ENCODE results near the gene HDAC3.

The HDAC3 gene

DNA sequence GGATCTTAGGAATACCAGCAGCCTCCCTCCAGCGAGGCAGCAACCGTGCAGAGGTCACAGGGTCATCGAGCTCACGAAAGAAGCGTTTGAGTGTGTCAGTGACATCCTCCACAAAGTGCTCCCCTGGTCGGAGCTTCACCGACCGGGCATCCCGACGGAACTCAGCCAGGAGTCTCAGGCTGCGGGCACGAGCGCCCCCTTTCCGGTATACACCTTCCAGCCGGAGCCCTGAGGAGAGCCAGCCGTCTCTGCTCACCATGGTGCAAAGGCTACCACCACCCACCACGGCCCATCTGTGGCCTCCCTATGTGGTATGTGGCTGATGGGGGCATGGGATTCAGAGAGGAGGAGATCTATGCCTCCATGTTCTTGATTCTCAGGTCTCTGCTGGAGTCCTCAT lies 25.4 kb upstream of the HDAC3 start:
- no peak for DNase-seq (ENCODE audit: low read depth in 1 of 2, low spot score in 1 of 2)

DNA sequence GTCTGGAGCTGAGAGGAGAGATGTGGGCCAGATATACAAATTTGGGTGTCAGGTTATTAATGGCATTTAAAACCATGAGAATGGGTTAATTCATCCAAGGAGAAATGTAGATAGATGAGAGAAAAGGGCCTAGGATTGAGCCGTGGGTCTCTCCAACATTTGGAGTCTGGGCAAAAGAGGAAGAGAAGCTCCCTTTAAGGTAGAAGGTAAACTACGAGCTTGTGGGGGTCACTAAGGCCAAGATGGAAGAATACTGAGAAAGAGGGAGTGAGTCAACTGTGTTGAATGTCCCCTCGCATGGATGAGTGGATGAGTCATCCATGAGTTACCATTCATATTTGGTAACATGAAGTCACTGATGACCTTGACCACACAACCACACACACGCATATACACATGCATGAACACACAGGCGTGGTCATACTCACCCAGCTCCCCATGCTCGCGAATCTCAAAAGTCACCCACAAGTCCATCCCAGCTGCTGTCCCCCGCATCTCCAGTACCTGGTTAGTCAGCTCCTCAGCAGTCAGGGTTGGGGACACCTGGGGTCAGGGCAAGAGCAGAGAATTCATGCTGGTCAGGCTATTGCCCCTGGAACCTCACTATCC lies 21.4 kb upstream of the HDAC3 start:
- no peak for DNase-seq (ENCODE audit: low read depth in 1 of 2, low spot score in 1 of 2)

DNA sequence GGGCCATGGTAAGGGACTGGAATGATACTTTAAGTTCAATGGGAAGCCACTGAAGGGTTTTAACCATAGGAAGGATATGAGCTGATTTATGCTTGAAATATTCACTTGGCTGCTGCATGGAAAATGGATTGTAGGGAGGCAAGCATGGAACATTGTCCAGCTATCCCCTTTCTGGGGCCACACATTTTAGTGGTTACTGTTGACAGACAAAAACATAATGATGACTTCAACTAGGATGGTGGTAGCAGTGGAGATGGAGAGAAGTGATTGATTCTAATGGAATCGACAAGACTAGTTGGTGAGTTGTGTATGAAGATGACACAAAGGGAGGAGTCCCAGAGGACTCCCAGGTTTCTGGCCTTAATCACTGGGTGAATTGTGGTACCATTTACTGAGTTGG lies 20.8 kb upstream of the HDAC3 start:
- no peak for DNase-seq (ENCODE audit: low read depth in 1 of 2, low spot score in 1 of 2)

DNA sequence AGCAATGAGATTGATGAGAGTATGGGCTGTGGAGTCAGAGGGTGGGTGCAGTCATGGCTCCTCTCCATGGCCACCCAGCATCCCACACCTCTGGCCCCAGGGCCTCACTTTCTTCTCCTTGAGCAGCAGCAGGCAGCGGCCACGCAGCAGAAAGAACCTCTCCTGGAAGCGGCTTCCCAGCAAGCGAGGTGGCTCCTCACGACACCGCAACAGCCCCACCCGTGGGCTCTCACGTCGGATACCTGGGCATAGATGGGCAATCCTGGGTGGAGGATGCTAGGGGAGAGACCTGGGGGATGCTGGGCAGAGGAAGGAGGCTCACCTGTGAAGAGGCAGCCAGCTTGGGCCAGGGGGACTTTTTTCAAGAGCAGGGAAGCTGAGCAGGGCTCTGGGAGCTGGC lies 19.7 kb upstream of the HDAC3 start:
- no peak for DNase-seq (ENCODE audit: low read depth in 1 of 2, low spot score in 1 of 2)

DNA sequence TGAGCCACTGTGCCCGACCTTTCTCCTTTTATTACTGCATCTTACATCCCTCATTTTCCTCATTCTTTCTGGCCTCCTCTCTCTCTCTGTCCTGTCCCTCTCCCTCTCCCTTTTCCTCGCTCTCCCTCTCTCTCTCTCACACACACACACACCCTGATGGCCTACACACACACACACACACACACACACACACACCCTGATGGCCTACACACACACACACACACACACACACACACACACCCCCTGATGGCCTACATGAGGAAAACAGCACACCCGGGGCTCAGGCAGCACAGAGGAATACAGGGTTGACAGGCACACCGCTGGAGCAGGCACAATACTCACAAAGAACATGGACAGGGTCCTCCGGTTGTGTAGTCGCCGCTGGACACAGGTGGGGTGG lies 18.4 kb upstream of the HDAC3 start:
- DNase-seq (ENCODE audit: low read depth in 1 of 2, low spot score in 1 of 2): no peak

DNA sequence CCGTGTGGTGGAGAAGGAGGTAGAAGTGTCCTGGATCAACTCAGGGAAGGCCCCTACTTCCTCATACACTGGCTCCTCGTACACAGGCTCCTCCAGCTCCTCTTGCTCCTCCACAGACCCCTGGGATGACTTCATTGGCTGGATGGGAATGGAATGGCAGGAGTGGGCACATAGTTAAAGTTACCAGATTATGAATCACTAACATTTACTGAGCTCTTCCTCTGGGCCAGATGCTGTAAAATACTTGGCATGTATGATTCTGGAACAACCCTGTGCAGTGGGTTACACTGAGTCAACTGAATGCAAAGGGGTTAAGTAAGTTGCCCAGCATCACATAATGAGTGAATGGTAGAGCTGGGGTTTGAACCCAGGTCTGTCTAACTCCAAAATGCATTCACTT lies 17.6 kb upstream of the HDAC3 start:
- no peak for DNase-seq (ENCODE audit: low read depth in 1 of 2, low spot score in 1 of 2)

DNA sequence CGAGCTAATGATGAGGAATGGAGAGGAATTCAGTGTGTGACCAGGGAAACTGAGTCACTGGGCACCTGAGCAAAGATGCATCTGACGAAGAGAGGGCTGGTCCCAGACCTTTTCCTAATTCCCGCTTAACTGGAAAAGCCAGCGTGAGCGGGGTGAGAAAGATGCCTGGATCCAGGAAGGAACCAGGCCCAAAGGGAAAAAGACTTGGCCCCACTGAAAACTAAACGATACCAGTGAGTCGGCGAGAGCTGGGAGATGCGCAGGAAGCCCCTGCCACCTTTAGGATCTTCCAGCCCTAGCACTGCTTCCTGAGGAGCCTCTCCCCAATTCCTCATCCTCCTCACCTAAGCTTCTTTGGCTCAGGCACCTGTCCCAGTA lies 15.1 kb upstream of the HDAC3 start:
- no peak for DNase-seq (ENCODE audit: low read depth in 1 of 2, low spot score in 1 of 2)

DNA sequence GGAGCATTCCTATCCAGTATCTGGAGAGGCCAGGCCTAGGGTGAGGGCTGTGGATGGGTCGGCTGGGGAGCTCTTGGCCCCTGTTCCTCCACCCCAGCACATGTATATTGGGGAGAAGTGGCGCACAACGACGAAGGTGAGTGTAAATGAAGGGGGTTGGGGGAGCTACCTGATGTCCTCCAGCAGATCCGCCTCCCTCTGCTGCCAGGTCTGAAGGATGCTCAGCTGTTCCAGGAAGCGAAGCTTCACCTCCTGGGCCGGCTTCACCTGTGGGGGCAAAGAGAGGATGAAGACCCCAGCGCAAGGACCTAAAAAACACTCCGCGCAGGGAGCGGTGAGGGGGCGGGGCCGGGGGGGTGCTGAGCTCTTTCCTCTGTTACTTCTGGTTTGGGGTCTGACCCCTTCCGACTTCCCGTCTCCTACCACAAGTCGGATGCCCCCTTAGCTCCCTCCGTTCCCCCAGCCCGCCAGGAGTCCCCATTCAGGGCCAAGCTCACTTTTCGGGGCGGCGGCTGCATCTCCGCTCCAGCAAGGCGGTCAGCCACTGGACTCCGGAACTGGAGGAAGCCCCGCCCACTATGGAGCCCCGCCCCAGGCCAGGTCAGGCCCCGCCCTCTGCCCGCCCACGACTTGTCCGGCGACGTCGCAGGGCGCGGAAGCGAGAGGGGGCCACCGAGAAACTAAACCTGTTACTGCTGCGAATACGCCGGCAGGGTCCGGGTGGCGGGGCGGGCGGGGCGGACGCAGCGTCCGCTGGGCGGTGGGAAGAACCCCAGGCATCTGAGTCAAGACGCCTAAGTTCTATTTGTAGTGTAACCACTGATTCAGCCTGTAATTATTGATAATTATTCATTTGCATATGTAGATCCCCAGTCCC lies 14.4 kb upstream of the HDAC3 start, which contains the start of gene FCHSD1:
TSS of gene FCHSD1 (minus strand) at position 568 of the 877 bp plus-strand sequence. CDS start at position 518, 50 bp downstream.
- DNase-seq (ENCODE audit: low read depth in 1 of 2, low spot score in 1 of 2): peak; percentile 65 to 75

DNA sequence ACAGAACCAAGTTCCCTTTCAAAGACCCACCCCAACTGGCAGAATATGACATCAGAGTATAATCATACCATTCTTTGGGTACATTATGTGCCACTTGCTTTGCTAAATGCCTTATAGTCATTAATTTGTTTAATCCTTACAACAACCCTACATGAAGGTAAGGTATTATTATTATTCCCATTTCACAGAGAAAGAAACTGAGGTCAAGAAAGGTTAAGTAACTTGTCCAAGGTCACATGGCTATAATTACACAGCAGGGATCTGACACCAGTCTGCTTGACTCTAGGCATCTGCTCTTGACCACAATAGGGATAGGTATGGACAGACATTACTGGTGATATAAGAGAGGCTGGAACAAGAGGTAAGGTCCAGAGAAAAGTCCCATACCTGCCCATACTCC lies 13.3 kb upstream of the HDAC3 start:
- DNase-seq (ENCODE audit: low read depth in 1 of 2, low spot score in 1 of 2): no peak

DNA sequence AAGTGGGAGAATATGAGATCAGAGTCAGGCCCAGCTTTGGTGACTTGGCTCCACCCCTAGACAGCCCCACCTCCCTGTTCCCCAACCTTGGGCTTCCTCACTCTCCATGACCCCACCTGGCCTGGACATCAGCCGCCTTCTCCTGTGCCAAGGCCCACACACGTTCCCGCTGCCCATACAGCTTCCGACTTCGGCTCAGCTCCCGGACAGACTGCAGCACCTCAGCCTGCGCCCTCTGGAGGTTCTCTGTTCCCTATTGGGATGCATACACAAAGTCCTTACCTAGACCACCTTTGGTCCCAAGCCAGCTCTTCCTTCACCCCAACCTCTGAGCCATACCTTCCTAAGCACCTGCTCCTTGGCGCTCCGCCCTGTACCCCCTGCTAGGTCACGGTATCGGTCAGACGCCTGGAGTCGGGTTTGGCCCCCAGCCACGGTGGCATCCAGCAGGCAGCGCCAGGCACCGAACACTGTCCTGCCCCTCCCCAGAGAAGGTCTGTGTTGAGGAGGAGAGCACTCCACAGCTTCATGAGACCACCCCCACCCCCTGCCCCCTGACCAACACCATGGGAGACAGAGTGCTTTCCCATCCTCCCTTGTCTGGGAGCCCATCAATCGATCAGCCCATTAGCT lies 12.5 kb upstream of the HDAC3 start:
- DNase-seq (ENCODE audit: low read depth in 1 of 2, low spot score in 1 of 2): no peak

DNA sequence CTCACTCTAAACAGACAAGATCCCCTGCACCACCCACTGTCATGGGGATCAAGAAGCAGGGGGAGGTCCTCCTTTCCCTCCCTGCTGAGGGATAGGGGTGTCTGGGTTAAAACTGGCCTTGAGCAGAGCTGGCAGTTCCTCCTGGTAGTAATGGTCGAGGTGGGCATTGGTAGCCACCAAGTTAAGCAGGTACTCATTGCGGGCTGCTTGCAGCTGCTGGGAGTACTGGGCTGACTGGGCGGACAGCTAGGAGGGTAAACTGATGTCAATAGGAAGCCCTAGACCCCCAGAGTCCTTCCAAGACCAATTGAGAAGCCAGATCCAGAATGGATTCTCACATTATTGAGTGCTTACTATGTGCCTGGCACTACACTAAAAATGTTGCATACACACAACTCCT lies 11.2 kb upstream of the HDAC3 start:
- no peak for DNase-seq (ENCODE audit: low read depth in 1 of 2, low spot score in 1 of 2)

DNA sequence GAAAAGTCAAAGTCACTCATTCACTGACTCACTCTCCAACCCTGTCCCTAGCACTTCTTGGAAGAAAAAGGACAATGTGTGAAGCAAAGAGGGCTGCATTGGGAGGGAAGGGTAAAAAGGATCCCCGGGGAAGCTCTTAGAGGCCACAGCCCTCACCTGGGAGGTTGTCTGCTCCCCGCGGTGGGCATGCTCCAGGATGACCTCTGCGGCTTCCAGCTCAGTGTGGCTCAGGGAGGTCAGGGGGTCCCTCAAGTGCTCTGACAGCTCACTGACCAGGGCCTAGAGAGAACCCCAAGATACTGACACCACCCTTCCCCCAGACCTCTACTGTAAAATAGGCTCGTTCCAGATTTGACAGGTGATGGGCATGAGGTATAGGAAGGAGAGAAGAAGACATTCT lies 10.6 kb upstream of the HDAC3 start:
- DNase-seq (ENCODE audit: low read depth in 1 of 2, low spot score in 1 of 2): no peak

DNA sequence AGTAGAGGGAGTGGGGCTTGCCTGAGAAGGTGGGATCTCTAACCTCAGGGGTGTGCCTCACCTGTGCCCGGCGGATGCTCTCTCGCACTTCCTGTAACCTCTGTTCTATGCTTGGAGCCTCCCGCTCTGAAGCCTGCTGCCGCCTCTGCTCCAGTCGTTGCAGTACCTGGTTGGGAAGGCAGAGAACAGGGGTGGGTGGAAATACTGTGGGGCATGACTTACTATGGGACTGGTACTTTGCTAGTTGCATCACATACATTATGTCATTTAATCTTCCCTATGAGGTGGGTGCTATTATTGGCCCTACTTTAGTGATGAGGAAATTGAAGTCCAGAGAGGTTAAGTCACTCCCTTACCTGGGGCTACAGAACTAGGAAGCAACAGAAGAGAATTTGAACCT lies 9.4 kb upstream of the HDAC3 start:
- DNase-seq (ENCODE audit: low read depth in 1 of 2, low spot score in 1 of 2): no peak

DNA sequence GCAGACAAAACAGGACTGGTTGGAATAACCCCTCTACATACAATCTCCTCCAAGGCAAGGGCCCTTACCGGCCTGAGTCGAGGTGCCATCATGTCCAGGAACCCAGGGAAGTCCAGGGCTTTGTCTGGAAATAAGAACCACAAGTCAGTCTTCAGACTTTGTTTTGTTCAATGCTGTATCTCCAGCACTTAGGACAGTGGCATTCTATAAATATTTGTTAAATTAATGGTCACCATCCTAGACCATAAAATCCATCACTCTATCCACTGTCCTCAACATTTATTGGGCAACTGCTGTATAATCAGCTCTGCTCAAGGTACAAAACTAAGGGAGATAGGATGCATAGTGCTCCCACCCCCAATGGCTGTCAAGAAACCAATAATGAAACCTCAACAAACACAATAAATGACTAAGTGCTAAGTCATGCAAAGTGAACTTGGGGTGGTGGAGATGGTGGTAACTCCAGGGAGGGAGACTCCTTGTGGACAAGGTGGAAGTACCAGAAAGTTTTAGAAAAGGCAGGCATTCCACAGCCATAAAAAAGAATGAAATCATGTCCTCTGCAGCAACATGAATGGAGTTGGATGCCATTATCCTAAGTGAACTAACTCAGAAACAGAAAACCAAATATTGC lies 5.1 kb upstream of the HDAC3 start:
- DNase-seq (ENCODE audit: low read depth in 1 of 2, low spot score in 1 of 2): peak in 1 of 2 donors; percentile 26

DNA sequence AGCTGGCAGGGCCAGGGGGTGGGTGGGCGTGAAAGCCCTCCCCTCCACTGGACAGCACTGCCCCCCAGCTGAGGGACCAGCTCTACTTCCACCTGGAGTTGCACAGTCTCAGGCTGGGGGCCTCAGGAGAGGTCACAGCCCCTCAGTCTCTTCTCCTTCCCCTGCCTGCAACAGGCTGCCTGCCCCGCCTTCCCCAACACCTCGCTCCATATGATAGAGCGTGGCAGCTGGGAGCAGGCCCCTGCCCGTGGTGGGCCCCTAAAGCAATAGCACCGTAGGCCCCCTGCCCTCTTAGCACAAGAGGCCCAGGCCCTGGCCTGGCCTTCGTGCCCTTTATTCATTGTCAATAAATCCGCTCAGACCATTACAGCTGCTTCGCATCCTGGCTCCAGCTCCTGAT lies 4.0 kb upstream of the HDAC3 start:
- DNase-seq (ENCODE audit: low read depth in 1 of 2, low spot score in 1 of 2): no peak

DNA sequence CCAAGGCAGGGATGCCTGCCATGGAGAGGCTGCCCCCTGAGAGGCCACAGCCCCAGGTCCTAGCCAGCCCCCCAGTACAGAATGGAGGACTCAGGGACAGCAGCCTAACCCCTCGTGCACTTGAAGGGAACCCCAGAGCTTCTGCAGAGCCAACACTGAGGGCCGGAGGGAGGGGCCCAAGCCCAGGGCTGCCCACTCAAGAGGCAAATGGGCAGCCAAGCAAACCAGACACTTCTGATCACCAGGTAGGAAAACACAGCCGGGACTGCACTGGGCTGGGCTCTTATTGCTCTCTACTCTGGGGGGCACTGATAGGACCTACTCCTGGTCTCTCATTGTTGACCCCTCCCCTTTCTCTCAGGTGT lies 3.4 kb upstream of the HDAC3 start:
- DNase-seq (ENCODE audit: low read depth in 1 of 2, low spot score in 1 of 2): no peak

DNA sequence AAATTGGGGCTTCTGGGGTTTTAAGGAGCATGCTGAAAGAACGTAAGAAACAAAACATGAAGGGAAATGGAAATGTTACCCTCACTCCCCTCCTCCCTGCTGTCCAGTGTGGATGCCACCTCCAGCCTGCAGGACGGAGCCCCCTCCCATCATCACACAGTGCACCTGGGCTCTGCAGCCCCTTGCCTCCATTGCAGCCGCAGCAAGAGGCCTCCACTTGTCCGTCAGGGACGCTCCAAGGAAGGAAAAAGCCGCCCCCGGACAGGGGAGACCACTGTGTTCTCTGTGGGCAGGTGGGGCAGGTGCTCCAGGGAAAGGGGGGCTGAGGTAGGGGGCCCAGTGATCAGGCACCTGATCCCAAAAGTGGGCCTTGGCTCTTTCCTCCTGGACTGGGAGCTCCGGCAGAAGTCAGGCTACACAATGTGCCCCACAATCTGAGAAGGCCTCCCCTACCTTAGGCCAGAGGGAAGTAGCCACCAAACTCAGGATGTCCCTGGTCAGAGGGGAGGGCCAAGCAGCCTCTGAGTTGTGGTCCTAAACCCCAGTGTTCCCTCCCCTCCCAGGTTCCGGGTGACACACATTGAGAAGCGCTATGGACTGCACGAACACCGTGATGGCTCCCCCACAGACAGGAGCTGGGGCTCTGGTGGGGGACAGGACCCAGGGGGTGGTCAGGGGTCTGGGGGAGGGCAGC lies 2.9 kb upstream of the HDAC3 start:
- no peak for DNase-seq (ENCODE audit: low read depth in 1 of 2, low spot score in 1 of 2)

DNA sequence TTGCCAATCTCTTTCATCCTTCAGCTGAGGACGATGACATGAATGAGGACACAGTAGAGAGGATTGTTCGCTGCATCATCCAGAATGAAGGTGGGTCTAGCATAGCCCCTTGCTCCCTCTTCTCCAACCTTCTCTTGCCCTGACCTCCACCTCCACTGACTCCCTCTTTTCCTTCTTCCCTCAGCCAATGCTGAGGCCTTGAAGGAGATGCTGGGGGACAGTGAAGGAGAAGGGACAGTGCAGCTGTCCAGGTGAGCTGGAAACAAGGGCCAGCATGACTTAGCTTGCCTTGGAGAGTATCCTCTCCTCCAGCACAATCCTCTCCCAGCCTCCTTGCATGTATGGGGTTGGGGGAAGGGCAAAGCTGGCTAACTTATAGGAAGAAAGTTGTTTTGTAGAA lies 2.1 kb upstream of the HDAC3 start:
- DNase-seq (ENCODE audit: low read depth in 1 of 2, low spot score in 1 of 2): no peak

DNA sequence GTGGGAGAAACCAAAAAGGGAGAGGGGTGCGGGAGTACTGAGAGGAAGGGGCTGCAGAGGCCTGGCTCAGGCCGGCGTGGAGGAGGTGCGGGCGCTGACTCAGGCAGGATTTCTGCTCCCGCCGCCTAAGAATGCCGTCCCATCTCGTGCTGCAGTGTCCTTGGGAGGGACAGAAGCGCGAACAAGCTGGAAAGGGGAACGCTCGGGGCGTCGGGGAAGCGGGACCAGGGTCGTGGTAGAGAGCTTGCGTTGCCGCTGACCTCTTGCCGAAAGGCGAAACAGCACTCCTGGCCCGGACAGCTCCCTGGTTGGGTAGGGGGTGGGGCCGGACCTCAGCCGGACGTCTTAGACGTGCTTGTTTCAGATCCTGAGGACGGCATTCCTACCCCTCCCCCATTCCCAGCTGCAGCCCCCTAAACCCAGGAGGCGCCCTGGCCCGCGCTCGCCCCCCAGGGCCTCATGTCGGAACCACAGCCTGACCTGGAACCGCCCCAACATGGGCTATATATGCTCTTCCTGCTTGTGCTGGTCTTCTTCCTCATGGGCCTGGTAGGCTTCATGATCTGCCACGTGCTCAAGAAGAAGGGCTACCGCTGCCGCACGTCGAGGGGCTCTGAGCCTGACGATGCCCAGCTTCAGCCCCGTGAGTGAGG lies 1.2 kb upstream of the HDAC3 start:
- DNase-seq (ENCODE audit: low read depth in 1 of 2, low spot score in 1 of 2): peak; percentile 20 to 29

DNA sequence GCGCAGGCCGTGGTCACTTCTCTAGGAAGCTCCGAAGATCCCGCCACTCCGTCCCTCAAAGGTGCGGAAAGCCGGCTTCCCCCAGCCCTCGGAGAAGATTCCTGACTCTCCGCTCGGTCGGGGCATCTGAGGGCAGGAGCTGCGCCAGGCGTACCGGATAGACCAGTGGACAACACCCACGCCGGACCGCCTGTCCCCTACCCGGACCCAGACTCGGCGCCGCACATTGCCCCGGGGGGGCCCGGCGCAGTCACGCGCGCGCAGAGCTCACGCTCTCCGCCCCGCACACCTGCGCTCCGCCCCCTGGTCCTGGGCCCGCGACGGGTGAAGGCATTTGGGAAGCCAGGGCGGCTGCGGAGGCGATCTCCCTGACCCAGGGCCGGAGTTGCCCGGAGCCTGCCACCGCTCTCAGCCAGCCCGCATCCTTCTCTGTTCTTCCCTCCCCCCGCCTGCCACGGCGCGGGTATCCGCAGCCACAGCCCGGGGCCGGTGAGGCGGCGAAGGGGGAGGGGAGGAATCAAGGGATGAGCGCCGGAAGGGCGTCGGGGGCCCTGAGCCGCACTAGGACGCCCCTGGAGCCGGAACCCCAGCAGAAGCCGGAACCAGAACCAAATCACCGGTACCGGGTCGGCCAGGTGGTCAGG lies 596 bp upstream of the HDAC3 start:
- DNase-seq (ENCODE audit: low read depth in 1 of 2, low spot score in 1 of 2): peak; percentile 33 to 35

DNA sequence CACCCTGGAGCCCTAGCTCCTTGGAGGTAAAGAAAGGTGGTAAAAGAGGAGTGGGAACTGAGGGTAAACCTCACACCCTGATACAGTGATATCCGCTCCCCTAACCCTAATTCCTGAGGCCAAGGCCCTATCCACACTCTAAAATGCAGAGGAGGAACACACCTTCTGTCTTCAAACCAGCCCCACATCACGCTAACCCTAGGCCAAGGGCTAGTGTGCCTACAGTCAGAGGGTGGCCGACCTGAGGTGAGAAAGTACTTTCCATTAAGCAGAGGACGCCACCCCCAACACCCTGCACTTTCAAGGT lies 590 bp downstream of the HDAC3 start:
- no peak for DNase-seq (ENCODE audit: low read depth in 1 of 2, low spot score in 1 of 2)
